NCI-H146 treated with DMSO at 0.1 percent for 48 hours (cell line): ENCODE data around the gene SPATA2L.

ENCODE experiments used
- DNase-seq: peaks from one replicate; lab custom pipeline; 2025; ENCODE audit not compliant: unreplicated experiment; lab: John Stamatoyannopoulos, UW

The SPATA2L gene, protein sequence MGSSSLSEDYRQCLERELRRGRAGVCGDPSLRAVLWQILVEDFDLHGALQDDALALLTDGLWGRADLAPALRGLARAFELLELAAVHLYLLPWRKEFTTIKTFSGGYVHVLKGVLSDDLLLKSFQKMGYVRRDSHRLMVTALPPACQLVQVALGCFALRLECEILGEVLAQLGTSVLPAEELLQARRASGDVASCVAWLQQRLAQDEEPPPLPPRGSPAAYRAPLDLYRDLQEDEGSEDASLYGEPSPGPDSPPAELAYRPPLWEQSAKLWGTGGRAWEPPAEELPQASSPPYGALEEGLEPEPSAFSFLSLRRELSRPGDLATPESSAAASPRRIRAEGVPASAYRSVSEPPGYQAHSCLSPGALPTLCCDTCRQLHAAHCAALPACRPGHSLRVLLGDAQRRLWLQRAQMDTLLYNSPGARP

GRCh38 chr16:89701425-89702406 lies at the start of gene SPATA2L:
Gene SPATA2L (minus strand): TSS chr16:89701705. CDS start chr16:89701232, 473 bp downstream.
- DNase-seq: peak; percentile 78

GRCh38 chr16:89749637-89750036 lies 48.1 kb upstream of the SPATA2L start:
- no peak for DNase-seq

DNA sequence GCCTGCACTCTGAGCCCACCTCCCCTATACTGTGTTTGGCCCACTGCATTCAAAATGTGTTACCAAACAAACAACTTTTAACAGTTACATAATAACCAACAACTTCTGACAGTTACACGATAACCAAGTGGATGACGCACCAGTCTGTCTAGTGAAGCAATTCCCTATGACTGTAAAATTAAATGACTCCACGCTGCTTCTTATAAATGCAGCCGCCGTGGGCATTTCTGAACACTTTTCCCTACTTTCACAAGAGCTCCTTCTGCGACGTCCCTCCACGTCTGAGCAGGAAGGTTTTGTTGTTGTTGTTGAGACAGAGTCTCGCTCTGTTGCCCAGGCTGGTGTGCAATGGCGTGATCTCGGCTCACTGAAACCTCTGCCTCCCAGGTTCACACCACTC lies 47.4 kb upstream of the SPATA2L start:
- no peak for DNase-seq

GRCh38 chr16:89748076-89748475 lies 46.6 kb upstream of the SPATA2L start:
- DNase-seq: no peak

DNA sequence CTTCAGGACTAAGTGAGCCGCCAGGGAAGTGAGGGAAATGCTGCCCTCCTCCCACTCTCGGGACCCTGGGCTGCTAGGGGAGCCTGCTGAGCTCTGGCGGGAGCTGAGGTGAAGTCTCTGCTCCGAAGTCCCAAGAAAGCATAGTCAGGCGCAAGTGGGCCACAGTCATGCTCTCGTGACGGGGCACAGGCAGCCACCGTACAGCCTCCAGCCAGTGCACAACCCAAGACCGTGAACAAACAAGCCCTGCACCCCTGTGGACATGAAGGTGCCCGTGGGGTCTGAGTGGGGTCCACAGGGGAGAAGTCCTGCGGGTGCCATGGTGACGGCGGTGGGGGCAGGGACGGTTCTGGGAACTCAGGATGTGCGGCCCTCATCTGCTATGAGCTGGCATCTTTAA lies 44.5 kb upstream of the SPATA2L start:
- DNase-seq: no peak

DNA sequence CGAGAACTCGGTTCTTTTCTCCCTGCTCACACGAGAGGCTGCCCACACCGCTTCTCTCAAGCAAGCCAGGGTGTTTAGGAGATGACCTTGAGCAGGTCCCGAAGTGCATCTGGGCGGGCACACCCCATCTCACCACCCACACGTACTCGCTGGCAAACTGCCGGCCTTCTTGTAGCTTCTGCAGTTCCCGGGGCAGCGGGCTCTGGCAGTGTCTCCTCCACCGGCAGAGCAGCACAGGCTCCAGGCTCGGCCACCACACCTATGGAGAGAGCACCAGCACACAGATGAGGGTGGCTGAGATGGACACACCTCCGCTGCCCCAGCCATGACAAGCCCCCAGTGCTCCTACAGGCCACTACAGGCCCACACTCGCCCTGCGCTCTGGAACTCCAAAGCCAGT lies 43.3 kb upstream of the SPATA2L start:
- no peak for DNase-seq

DNA sequence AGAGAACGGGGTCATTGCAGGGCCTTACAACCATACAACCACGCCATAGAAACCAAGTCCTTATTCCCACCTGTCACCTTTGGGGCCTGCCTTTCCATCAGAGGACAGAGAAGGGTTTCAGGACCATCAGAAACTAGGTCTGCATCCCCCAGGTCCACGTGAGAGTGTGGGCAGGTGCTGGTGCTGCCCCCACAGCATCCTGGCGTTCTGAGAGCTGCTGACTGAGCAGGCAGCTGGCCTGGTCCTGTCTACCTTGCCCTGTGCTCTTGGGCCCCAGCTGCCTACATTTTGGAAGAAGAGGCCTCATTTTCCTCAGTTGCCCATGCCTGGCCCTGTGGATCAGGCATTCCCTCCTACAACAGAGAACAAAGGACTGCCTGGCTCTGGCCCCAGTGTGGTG lies 41.4 kb upstream of the SPATA2L start:
- no peak for DNase-seq

GRCh38 chr16:89741342-89742014 lies 40.0 kb upstream of the SPATA2L start:
- DNase-seq: no peak

- DNase-seq: no peak
Observed at GRCh38 chr16:89739383-89739782, 37.9 kb upstream of the SPATA2L start.

DNA sequence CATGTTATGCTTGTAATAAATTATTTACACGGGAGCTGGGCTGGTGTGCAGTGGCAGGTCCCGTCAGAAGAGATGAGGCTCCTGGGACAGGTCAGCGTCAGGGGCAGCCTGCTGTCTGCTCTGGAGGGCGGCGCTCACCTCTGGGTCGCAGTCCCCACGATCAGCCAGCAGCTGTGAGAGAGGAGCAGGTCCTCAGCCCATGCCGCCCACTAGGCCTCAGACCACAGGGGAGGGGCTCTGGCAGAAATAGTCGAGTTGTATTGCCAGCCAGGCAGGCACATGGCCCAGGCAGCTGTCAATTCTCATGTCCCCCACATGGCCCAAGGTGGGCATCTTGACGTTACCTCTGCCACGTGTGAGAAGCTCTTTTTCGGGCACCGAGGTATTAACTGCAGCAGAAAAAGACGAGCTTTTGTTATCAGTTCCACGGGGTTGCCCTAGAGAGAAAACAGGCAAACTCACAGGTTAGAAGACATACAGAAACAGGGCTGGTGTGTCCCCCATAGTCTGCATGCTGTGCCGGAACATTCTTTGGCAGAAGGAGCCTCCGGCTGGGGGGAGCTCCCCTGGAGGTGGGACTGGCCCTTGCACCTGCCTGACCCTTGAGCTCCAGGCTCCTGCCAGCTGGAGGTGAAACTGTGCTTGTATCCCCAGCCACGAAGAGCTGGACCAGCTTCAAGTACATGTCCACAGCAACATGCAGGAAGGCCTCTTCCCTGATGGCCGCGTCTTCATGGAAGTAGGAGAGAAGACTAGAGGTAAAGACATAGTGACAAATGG lies 37.2 kb upstream of the SPATA2L start:
- DNase-seq: no peak

DNA sequence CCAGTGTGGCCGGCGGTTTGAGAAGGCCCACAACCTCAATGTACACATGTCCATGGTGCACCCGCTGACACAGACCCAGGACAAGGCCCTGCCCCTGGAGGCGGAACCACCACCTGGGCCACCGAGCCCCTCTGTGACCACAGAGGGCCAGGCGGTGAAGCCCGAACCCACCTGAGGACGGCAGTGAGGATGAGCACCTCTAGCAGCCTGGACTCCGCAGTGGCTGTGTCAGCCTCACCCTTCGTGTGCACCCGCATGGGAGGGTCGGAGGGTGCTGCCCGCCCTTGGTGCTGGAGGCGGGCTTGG lies 36.5 kb upstream of the SPATA2L start:
- no peak for DNase-seq

- DNase-seq: no peak
Observed at GRCh38 chr16:89737341-89738071, 36.0 kb upstream of the SPATA2L start.

DNA sequence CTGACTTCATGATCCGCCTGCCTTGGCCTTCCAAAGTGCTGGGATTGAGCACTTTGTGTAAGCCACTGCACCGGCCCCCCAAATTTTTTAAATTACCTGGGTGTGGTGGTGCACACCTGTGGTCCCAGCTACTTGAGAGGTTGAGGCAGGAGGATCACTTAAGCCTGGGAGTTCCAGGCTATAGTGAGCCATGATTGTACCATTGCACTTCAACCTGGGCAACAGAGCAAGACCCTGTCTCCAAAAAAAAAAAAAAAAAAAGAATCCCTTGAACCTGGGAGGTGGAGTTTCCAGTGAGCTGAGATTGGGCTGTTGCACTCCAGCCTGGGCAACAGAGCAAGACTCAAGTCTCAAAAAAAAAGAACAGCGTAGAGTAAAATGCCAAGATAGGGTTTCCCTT lies 35.0 kb upstream of the SPATA2L start:
- no peak for DNase-seq

GRCh38 chr16:89733792-89734191 lies 32.3 kb upstream of the SPATA2L start:
- DNase-seq: no peak

DNA sequence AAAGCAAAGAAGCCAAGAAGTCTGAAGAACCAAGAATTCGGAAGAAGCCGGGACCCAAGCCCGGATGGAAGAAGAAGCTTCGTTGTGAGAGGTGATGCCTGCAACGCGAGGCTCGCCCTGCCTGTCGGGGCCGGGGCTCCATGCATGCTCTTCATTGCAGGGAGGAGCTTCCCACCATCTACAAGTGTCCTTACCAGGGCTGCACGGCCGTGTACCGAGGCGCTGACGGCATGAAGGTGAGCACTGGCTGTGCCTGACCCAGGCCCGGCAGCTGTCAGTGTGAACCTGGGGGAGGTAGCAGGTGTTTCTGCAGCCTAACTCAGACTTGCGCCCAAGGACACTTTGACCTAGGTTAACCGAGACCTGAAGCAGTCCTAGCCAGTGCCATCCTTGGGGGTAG lies 31.8 kb upstream of the SPATA2L start:
- DNase-seq: no peak

DNA sequence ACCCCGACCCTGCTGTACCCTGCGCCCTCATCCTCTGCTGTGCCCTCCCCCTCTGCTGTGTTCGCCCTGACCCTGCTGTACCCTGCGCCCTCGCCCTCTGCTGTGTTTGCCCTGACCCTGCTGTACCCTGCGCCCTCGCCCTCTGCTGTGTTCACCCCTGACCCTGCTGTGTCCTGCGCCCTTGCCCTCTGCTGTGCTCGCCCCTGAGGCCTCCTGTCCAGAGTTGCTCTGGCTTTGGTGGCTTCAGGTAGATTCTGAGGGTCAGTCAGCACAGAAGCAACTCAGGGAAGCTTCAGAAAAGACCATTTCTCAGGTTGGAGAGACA lies 31.4 kb upstream of the SPATA2L start:
- DNase-seq: no peak

DNA sequence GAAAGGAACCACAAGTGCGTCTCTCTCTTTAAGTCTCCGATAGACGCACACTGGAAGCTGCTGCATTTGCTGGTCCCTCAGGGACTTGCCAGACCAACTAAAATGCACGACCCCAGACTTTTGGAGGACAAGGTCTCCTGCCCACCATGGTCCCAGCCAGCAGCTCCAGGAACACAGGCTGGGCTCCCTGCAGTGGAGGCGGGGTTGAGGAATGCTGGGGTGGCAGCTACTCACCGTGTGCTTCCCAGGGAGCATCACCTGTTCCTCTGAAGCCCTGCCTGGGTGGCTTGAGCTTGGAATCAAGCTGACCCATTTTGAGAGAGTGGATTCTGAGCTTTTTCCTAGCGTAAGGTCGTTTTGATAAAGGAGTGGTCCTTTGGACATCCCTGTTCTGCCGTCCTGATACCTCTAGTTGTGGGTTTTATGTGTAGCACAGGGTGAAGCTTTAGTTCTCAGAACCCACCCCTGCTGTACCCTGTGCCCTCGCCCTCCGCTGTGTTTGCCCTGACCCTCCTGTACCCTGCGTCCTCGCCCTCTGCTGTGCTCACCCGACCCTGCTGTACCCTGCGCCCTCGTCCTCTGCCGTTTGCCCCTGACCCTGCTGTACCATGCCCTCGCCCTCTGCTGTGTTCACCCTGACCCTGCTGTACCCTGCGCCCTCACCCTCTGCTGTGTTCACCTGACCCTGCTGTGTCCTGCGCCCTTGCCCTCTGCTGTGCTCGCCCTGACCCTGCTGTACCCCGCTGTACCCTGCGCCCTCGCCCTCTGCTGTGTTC lies 30.8 kb upstream of the SPATA2L start:
- no peak for DNase-seq

DNA sequence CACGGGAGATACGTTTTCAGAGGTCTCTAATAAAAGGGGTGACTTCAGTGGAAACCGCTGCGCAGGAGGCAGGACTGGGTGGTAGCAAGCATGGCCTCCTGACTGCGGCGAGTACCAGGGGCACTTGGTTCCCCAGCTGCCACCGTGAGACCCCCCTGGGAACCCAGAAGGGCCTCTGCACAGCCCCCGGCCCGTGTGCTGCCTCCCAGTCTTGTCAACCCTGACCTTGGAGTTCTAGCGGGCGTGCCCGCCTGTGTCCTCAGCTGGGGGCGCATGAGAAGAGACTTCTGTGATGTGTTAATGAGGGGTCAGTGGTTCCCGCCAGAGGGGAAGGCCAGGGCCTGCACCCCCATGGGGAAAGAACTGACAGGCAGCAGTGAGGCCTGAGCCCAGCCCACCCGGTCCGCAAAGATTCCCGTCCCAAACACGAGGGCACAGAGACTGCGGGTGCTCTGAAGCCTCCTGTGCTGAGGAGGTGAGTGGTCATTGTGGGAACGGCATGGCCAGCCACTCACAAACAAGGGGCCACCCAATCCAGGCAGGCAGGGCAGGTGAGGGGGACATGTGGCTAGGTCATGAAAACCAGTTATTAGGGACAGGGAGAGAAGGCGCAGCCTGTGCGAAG lies 29.2 kb upstream of the SPATA2L start:
- DNase-seq: no peak
